ENCODE measurements around the gene RNF113B. TPM values are rescaled to one million over a fixed set of nuclear protein-coding genes. Genes with fewer than 3 reads are reported as not detected.

RNF113B gene
- total and polyA plus RNA-seq, 2 experiments from 2014 or later, result 0.19 TPM; not detected in 1

DNA sequence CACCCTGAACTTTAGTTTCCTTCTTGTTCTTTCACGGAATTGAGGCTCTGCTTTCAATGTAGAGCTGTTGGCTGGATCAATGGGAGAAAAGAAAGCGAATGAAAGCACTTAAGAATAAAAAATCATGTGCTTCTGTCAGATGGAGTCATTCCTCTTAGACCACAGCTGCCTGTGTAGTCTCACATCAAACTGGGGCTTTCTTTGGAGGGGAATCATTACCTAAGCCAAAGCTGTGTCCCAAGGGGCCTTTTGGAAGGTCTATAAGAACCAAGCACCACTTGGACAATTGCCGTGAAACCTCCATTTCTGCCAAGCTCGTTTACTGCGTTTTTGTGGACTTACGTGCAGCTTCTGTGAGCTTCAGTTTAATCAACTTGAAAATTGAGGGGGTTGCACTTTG is 44.2 kb upstream of the RNF113B start:
- Histone ChIP-seq H3K27me3 (ENCODE audit: insufficient read depth) (no peaks in the 10 kb centered on the region), H3F3A (replicated peaks; ENCODE audit: low read depth) (no peaks in the 10 kb centered on the region), H3K4me1 (ENCODE audit: insufficient read depth) (peaks cover 11% of the 10 kb centered on the region; the same call in 1 of the 2 replicates), H3K27ac (ENCODE audit: low read depth) (no peak overlapping the region; the same call in 1 of the 2 replicates), H3K9me2 (ENCODE audit: insufficient read depth) (no peaks in the 10 kb centered on the region), H4K20me1 (replicated peaks; ENCODE audit: insufficient read depth) (peaks cover 6% of the 10 kb centered on the region), H3K36me3 (ENCODE audit: insufficient read depth) (no peaks in the 10 kb centered on the region), H3K4me3 (no peak overlapping the region), H3K4me2 (no peak overlapping the region), H3K79me2 (replicated peaks; ENCODE audit: insufficient read depth) (peaks cover 79% of the 10 kb centered on the region), H2AFZ (no peak overlapping the region)
- Mint-ChIP-seq H3K27me3 (ENCODE audit: insufficient read depth, low read depth, poor library complexity) (peaks cover 6% of the 10 kb centered on the region), H3K36me3 (ENCODE audit: low read depth) (peaks cover 11% of the 10 kb centered on the region), H3K4me3 (no peak overlapping the region), H3K27ac (no peak overlapping the region), H3K9me3 (no peaks in the 10 kb centered on the region; the same call in 2 of the 3 replicates), H3K4me1 (peaks cover 28% of the 10 kb centered on the region)
- no peak for TF ChIP-seq JUNB (IDR thresholded peaks at IDR 0.05; ENCODE audit: unreplicated experiment)
- TF ChIP-seq POLR2AphosphoS5 (IDR thresholded peaks at IDR 0.05; ENCODE audit: low read depth), result no peak
- TF ChIP-seq, protein P1, sequence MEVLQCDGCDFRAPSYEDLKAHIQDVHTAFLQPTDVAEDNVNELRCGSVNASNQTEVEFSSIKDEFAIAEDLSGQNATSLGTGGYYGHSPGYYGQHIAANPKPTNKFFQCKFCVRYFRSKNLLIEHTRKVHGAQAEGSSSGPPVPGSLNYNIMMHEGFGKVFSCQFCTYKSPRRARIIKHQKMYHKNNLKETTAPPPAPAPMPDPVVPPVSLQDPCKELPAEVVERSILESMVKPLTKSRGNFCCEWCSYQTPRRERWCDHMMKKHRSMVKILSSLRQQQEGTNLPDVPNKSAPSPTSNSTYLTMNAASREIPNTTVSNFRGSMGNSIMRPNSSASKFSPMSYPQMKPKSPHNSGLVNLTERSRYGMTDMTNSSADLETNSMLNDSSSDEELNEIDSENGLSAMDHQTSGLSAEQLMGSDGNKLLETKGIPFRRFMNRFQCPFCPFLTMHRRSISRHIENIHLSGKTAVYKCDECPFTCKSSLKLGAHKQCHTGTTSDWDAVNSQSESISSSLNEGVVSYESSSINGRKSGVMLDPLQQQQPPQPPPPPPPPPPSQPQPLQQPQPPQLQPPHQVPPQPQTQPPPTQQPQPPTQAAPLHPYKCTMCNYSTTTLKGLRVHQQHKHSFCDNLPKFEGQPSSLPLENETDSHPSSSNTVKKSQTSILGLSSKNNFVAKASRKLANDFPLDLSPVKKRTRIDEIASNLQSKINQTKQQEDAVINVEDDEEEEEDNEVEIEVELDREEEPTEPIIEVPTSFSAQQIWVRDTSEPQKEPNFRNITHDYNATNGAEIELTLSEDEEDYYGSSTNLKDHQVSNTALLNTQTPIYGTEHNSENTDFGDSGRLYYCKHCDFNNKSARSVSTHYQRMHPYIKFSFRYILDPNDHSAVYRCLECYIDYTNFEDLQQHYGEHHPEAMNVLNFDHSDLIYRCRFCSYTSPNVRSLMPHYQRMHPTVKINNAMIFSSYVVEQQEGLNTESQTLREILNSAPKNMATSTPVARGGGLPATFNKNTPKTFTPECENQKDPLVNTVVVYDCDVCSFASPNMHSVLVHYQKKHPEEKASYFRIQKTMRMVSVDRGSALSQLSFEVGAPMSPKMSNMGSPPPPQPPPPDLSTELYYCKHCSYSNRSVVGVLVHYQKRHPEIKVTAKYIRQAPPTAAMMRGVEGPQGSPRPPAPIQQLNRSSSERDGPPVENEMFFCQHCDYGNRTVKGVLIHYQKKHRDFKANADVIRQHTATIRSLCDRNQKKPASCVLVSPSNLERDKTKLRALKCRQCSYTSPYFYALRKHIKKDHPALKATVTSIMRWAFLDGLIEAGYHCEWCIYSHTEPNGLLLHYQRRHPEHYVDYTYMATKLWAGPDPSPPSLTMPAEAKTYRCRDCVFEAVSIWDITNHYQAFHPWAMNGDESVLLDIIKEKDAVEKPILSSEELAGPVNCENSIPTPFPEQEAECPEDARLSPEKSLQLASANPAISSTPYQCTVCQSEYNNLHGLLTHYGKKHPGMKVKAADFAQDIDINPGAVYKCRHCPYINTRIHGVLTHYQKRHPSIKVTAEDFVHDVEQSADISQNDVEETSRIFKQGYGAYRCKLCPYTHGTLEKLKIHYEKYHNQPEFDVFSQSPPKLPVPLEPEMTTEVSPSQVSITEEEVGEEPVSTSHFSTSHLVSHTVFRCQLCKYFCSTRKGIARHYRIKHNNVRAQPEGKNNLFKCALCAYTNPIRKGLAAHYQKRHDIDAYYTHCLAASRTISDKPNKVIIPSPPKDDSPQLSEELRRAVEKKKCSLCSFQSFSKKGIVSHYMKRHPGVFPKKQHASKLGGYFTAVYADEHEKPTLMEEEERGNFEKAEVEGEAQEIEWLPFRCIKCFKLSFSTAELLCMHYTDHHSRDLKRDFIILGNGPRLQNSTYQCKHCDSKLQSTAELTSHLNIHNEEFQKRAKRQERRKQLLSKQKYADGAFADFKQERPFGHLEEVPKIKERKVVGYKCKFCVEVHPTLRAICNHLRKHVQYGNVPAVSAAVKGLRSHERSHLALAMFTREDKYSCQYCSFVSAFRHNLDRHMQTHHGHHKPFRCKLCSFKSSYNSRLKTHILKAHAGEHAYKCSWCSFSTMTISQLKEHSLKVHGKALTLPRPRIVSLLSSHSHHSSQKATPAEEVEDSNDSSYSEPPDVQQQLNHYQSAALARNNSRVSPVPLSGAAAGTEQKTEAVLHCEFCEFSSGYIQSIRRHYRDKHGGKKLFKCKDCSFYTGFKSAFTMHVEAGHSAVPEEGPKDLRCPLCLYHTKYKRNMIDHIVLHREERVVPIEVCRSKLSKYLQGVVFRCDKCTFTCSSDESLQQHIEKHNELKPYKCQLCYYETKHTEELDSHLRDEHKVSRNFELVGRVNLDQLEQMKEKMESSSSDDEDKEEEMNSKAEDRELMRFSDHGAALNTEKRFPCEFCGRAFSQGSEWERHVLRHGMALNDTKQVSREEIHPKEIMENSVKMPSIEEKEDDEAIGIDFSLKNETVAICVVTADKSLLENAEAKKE (CRISPR knock-in tag; IDR thresholded peaks at IDR 0.05), result no peak
- TF ChIP-seq, protein P2, sequence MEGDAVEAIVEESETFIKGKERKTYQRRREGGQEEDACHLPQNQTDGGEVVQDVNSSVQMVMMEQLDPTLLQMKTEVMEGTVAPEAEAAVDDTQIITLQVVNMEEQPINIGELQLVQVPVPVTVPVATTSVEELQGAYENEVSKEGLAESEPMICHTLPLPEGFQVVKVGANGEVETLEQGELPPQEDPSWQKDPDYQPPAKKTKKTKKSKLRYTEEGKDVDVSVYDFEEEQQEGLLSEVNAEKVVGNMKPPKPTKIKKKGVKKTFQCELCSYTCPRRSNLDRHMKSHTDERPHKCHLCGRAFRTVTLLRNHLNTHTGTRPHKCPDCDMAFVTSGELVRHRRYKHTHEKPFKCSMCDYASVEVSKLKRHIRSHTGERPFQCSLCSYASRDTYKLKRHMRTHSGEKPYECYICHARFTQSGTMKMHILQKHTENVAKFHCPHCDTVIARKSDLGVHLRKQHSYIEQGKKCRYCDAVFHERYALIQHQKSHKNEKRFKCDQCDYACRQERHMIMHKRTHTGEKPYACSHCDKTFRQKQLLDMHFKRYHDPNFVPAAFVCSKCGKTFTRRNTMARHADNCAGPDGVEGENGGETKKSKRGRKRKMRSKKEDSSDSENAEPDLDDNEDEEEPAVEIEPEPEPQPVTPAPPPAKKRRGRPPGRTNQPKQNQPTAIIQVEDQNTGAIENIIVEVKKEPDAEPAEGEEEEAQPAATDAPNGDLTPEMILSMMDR (conservative IDR thresholded peaks at IDR 0.05; ENCODE audit: low read depth in 2 of 2), result no peak
- TF ChIP-seq, protein P3, sequence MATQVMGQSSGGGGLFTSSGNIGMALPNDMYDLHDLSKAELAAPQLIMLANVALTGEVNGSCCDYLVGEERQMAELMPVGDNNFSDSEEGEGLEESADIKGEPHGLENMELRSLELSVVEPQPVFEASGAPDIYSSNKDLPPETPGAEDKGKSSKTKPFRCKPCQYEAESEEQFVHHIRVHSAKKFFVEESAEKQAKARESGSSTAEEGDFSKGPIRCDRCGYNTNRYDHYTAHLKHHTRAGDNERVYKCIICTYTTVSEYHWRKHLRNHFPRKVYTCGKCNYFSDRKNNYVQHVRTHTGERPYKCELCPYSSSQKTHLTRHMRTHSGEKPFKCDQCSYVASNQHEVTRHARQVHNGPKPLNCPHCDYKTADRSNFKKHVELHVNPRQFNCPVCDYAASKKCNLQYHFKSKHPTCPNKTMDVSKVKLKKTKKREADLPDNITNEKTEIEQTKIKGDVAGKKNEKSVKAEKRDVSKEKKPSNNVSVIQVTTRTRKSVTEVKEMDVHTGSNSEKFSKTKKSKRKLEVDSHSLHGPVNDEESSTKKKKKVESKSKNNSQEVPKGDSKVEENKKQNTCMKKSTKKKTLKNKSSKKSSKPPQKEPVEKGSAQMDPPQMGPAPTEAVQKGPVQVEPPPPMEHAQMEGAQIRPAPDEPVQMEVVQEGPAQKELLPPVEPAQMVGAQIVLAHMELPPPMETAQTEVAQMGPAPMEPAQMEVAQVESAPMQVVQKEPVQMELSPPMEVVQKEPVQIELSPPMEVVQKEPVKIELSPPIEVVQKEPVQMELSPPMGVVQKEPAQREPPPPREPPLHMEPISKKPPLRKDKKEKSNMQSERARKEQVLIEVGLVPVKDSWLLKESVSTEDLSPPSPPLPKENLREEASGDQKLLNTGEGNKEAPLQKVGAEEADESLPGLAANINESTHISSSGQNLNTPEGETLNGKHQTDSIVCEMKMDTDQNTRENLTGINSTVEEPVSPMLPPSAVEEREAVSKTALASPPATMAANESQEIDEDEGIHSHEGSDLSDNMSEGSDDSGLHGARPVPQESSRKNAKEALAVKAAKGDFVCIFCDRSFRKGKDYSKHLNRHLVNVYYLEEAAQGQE (IDR thresholded peaks at IDR 0.05; ENCODE audit: unreplicated experiment), result no peak
- TF ChIP-seq EZH2phosphoT487 (IDR thresholded peaks at IDR 0.05; ENCODE audit: unreplicated experiment), result no peak
- TF ChIP-seq, protein P4, sequence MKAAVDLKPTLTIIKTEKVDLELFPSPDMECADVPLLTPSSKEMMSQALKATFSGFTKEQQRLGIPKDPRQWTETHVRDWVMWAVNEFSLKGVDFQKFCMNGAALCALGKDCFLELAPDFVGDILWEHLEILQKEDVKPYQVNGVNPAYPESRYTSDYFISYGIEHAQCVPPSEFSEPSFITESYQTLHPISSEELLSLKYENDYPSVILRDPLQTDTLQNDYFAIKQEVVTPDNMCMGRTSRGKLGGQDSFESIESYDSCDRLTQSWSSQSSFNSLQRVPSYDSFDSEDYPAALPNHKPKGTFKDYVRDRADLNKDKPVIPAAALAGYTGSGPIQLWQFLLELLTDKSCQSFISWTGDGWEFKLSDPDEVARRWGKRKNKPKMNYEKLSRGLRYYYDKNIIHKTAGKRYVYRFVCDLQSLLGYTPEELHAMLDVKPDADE (IDR thresholded peaks at IDR 0.05), result no peak
- TF ChIP-seq EZH2 (IDR thresholded peaks at IDR 0.05; ENCODE audit: low read depth, unreplicated experiment), result no peak
- no peak for TF ChIP-seq NANOG (IDR thresholded peaks at IDR 0.05; ENCODE audit: borderline replicate concordance)
- TF ChIP-seq ZNF114 (CRISPR knock-in tag; IDR thresholded peaks at IDR 0.05), result no peak
- TF ChIP-seq ZNF331 (CRISPR knock-in tag; IDR thresholded peaks at IDR 0.05; ENCODE audit: low read depth), result no peak
- TF ChIP-seq STAT1 (IDR thresholded peaks at IDR 0.05; ENCODE audit: unreplicated experiment), result no peak
- TF ChIP-seq CREB1 (CRISPR knock-in tag; IDR thresholded peaks at IDR 0.05; ENCODE audit: low read depth), result no peak
- ATAC-seq (no peak), DNase-seq (ENCODE audit: low spot score) (no peak)
